Gastroesophageal sphincter (tissue), 3 donors: ENCODE data around the gene MRPL19.

Experiments used
- CTCF ChIP-seq, 4 experiments: fragments of 200-600 bp in 2 of 4; fragments of 450-650 bp in 2 of 4; sonication (generic) in 1 of 4; IDR thresholded peaks; one replicate each; pipeline ENCODE4 v1.5.1; 2017 to 2019; ENCODE audit warnings: antibody characterized with exemption in 4 of 4, mild to moderate bottlenecking in 2 of 4, moderate library complexity in 2 of 4
- POLR2A ChIP-seq, 2 donors: fragments of 450-650 bp; IDR thresholded peaks; one replicate each; pipeline ENCODE4 v1.6.1; 2017; ENCODE audit warnings: antibody characterized with exemption in 2 of 2, mild to moderate bottlenecking in 2 of 2, moderate library complexity in 1 of 2
- POLR2AphosphoS5 ChIP-seq: sonication (generic); formaldehyde crosslinking; IDR thresholded peaks from one replicate; pipeline ENCODE4 v1.6.1; 2017; ENCODE audit warnings: antibody characterized with exemption

GRCh38 chr2:75634945-75635344, 11.6 kb upstream of the MRPL19 start:
- TF ChIP-seq CTCF (IDR thresholded peaks at IDR 0.05) (no peak), POLR2AphosphoS5 (no peak), POLR2A (IDR thresholded peaks at IDR 0.05) (no peak)
